ENCODE measurements around the gene MAP3K7. TPM values are rescaled to one million over a fixed set of nuclear protein-coding genes. Genes with fewer than 3 reads are reported as not detected.

The MAP3K7 gene
- polyA plus RNA-seq, 4 donors, result 7.3 to 28.6 (median 10.2) TPM

DNA sequence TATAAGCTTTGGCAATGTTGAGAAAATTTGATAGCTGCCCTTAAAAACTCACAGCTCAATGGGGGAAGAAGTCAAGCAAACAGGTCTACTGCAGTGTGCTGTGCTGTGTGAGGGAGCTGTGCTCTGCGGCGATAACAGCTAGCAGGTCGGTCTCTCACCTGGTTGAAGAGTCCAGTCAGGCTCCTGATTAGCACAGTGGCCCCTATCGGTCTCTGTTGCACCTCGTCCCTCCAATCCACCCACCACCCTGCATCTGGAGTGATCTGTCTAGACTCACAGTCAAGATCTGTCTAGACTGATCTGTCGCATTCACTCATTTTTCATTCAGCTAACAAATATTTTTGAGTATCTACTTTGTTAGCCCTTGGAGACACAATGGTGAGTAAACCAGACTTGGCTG, 94.1 kb downstream of the MAP3K7 start:
- Histone ChIP-seq H3K27me3 (ENCODE audit: control insufficient read depth in 3 of 3, insufficient read depth in 3 of 3, low read length in 3 of 3) (no peaks in the 10 kb centered on the region), H3K36me3 (ENCODE audit: control insufficient read depth in 3 of 3, insufficient read depth in 2 of 3, low read depth in 1 of 3, low read length in 3 of 3) (no peaks in the 10 kb centered on the region), H3K4me3 (ENCODE audit: low read depth in 1 of 3, low read length in 3 of 3) (no peak overlapping the region), H3K4me1 (ENCODE audit: control insufficient read depth in 3 of 3, insufficient read depth in 2 of 3, low read depth in 1 of 3, low read length in 2 of 3) (no peaks in the 10 kb centered on the region), H3K9me3 (ENCODE audit: control insufficient read depth in 2 of 2, insufficient read depth in 1 of 2, low read depth in 1 of 2, low read length in 1 of 2) (no peaks in the 10 kb centered on the region), H3K27ac (ENCODE audit: low read depth in 1 of 3, low read length in 2 of 3) (no peak overlapping the region)
- no peak for FAIRE-seq
- WGBS, 3 donors, result 87 to 94% (median 92%) methylated on average over 6 of the region's 6 CpGs
- DNase-seq, result no peak

DNA sequence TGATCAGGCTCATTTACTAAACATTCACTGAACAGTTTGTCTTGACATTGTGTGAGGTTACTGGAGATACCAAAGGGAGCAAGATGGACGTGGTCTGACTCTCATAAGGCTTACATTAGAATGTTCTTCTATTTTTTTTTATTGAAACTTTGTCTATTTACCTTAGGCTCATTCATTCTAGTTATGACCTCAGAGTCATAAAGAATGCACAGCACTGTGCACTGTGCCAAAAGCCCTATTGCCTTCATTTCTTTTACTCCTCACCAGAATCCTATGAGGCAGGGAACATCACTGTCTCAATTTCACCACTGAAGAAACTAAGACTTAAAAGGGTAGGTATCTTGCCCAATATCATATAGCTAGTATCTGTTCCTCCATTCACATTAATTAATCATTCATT, 94.5 kb downstream of the MAP3K7 start:
- no peak overlapping the region for H3K4me3 ChIP-seq (ENCODE audit: low read depth in 1 of 3, low read length in 3 of 3)
- 10 to 59% (median 52%) methylated on average over 1 of the region's 1 CpG for WGBS, 3 donors
- H3K4me1 ChIP-seq (ENCODE audit: control insufficient read depth in 3 of 3, insufficient read depth in 2 of 3, low read depth in 1 of 3, low read length in 2 of 3), result no peaks in the 10 kb centered on the region
- H3K36me3 ChIP-seq (ENCODE audit: control insufficient read depth in 3 of 3, insufficient read depth in 2 of 3, low read depth in 1 of 3, low read length in 3 of 3), result no peaks in the 10 kb centered on the region
- H3K27me3 ChIP-seq (ENCODE audit: control insufficient read depth in 3 of 3, insufficient read depth in 3 of 3, low read length in 3 of 3), result no peaks in the 10 kb centered on the region
- no peak for FAIRE-seq
- no peaks in the 10 kb centered on the region for H3K9me3 ChIP-seq (ENCODE audit: control insufficient read depth in 2 of 2, insufficient read depth in 1 of 2, low read depth in 1 of 2, low read length in 1 of 2)
- DNase-seq, result no peak
- no peak overlapping the region for H3K27ac ChIP-seq (ENCODE audit: low read depth in 1 of 3, low read length in 2 of 3)

DNA sequence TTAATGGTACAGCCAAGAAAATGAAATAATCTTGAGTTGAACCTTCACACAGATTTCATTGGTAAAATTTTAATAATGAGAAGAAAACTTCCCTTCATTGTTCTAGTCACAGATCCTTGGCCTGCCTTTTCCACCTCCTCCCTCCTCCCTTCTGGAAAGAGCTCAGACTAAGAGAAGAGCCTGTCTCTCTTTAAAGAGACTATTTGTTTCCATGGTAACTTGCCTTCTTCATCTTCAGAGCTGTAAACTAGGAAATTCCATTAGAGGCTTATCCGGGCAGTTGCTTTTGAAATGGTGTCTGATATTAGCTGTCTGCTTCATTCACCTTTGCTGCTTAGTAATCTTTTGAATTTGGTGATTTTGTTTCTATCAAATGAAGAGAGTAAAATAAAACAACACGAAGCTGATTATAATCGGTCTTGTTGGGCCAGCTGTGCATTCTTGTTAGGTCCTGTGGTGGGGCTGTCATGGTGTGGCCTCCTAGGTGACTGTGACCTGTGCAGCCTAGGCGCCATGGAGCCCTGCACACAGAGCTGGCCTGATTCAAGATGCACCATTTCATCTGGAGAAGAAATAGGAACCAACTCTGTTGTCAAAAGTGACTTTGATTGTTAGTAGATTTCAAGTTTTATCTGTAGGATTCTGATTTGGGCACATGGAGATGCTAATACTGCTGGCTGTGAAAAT, 96.7 kb downstream of the MAP3K7 start:
- DNase-seq (no peak), FAIRE-seq (no peak)
- Histone ChIP-seq H3K4me1 (ENCODE audit: control insufficient read depth in 3 of 3, insufficient read depth in 2 of 3, low read depth in 1 of 3, low read length in 2 of 3) (no peaks in the 10 kb centered on the region), H3K27ac (ENCODE audit: low read depth in 1 of 3, low read length in 2 of 3) (no peak overlapping the region), H3K27me3 (ENCODE audit: control insufficient read depth in 3 of 3, insufficient read depth in 3 of 3, low read length in 3 of 3) (no peaks in the 10 kb centered on the region), H3K4me3 (ENCODE audit: low read depth in 1 of 3, low read length in 3 of 3) (no peak overlapping the region), H3K9me3 (ENCODE audit: control insufficient read depth in 2 of 2, insufficient read depth in 1 of 2, low read depth in 1 of 2, low read length in 1 of 2) (peaks cover 0 to 3% of the 10 kb centered on the region in 2 donors), H3K36me3 (ENCODE audit: control insufficient read depth in 3 of 3, insufficient read depth in 2 of 3, low read depth in 1 of 3, low read length in 3 of 3) (no peaks in the 10 kb centered on the region)
- WGBS, 3 donors, result 60 to 69% (median 68%) methylated on average over 4 of the region's 4 CpGs

DNA sequence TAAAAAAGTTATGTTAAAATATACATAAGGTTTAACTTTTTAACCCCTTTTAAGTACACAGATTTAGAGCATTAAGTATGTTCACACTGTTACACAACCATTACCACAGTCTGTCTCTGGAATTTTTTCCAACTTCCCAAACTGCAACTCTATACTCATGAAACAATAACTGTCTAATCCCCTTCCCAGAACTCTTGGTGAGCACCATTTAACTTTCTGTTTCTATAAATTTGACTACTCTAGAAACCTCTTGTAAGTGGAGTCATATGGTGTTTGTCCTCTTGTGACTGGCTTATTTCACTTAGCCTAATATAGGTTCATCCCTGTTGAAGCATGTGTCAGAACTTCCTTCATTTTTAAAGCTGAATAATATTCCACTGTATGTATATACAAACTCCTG, 98.1 kb downstream of the MAP3K7 start:
- DNase-seq (no peak), FAIRE-seq (no peak)
- Histone ChIP-seq H3K27me3 (ENCODE audit: control insufficient read depth in 3 of 3, insufficient read depth in 3 of 3, low read length in 3 of 3) (no peaks in the 10 kb centered on the region), H3K27ac (ENCODE audit: low read depth in 1 of 3, low read length in 2 of 3) (no peak overlapping the region), H3K9me3 (ENCODE audit: control insufficient read depth in 2 of 2, insufficient read depth in 1 of 2, low read depth in 1 of 2, low read length in 1 of 2) (peaks cover 0 to 3% of the 10 kb centered on the region in 2 donors), H3K36me3 (ENCODE audit: control insufficient read depth in 3 of 3, insufficient read depth in 2 of 3, low read depth in 1 of 3, low read length in 3 of 3) (no peaks in the 10 kb centered on the region), H3K4me1 (ENCODE audit: control insufficient read depth in 3 of 3, insufficient read depth in 2 of 3, low read depth in 1 of 3, low read length in 2 of 3) (no peaks in the 10 kb centered on the region), H3K4me3 (ENCODE audit: low read depth in 1 of 3, low read length in 3 of 3) (no peak overlapping the region)

DNA sequence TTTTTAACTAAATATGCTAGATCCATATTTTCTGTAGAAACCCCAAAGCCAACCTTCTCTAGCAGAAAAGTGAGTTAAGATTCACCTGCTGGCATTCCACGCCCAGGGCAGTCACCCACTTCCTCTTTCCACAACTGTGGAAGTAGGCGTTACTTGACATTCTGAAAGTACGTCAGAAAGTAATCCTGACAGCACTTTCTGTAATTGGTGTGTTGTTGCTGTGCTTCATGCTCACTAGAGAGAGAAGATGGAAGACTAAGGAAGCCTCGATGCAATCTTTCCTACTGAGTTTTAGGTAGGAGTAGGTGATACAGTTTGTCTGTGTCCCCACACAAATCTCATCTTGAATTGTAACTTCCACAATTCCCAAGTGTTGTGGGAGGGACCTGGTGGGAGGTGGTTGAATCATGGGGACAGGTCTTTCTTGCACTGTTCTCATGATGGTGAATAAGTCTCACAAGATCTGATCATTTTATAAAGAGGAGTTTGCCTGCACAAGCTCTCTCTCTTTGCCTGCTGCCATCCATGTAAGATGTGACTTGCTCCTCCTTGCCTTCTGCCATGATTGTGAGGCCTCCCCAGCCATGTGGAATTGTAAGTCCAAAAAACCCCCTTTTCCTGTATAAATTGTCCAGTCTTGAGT, 101.1 kb downstream of the MAP3K7 start:
- no peak overlapping the region for H3K27ac ChIP-seq (ENCODE audit: low read depth in 1 of 3, low read length in 2 of 3)
- H3K27me3 ChIP-seq (ENCODE audit: control insufficient read depth in 3 of 3, insufficient read depth in 3 of 3, low read length in 3 of 3), result no peaks in the 10 kb centered on the region
- DNase-seq (no peak), FAIRE-seq (no peak)
- H3K9me3 ChIP-seq (ENCODE audit: control insufficient read depth in 2 of 2, insufficient read depth in 1 of 2, low read depth in 1 of 2, low read length in 1 of 2), result peaks cover 0 to 3% of the 10 kb centered on the region in 2 donors
- H3K4me1 ChIP-seq (ENCODE audit: control insufficient read depth in 3 of 3, insufficient read depth in 2 of 3, low read depth in 1 of 3, low read length in 2 of 3), result no peaks in the 10 kb centered on the region
- WGBS, 3 donors, result 70 to 79% (median 78%) methylated on average over 4 of the region's 4 CpGs
- no peak overlapping the region for H3K4me3 ChIP-seq (ENCODE audit: low read depth in 1 of 3, low read length in 3 of 3)
- H3K36me3 ChIP-seq (ENCODE audit: control insufficient read depth in 3 of 3, insufficient read depth in 2 of 3, low read depth in 1 of 3, low read length in 3 of 3), result no peaks in the 10 kb centered on the region

DNA sequence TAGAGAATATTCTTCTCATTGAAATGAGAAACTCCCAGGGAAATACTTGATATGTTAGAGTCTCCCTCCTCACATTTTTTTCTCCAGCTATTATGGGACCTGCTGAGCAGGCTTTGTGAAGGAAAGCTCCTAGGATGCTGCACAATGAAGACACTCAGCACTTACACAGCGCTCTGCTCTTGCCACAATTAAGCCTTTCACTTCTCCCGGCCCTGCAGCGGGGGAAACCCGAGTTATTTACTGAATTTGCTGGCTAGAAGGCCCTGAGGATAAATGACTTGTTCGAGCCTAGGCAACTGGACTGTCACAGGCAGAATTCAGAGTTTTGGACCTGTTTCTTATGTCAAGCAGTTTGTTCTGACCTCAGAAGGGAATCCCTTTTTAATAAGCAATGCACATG, 102.0 kb downstream of the MAP3K7 start:
- 54 to 64% (median 55%) methylated on average over 5 of the region's 5 CpGs for WGBS, 3 donors
- Histone ChIP-seq H3K27ac (ENCODE audit: low read depth in 1 of 3, low read length in 2 of 3) (no peak overlapping the region), H3K27me3 (ENCODE audit: control insufficient read depth in 3 of 3, insufficient read depth in 3 of 3, low read length in 3 of 3) (no peaks in the 10 kb centered on the region), H3K4me1 (ENCODE audit: control insufficient read depth in 3 of 3, insufficient read depth in 2 of 3, low read depth in 1 of 3, low read length in 2 of 3) (no peaks in the 10 kb centered on the region), H3K4me3 (ENCODE audit: low read depth in 1 of 3, low read length in 3 of 3) (no peak overlapping the region), H3K9me3 (ENCODE audit: control insufficient read depth in 2 of 2, insufficient read depth in 1 of 2, low read depth in 1 of 2, low read length in 1 of 2) (peaks cover 0 to 3% of the 10 kb centered on the region in 2 donors), H3K36me3 (ENCODE audit: control insufficient read depth in 3 of 3, insufficient read depth in 2 of 3, low read depth in 1 of 3, low read length in 3 of 3) (no peaks in the 10 kb centered on the region)
- no peak for FAIRE-seq
- no peak for DNase-seq

DNA sequence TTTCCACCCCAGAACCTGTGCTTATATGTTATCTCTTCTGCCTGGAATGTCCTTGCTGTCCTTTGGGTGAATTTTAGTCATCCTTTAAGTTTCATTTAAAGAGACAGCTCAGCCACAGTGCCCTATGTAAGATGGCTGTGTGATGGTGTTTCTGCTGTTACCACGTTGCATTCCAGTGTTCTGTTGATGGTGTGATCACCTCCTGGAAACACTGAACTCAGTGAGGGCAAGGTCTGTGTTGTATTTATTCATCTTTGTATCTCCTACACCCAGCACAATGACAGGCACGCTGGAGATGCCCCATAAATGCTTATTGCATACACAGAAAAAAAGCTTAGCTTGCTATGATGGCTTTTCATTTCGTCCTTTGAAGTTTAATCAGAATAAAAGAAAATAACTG, 102.5 kb downstream of the MAP3K7 start:
- Histone ChIP-seq H3K9me3 (ENCODE audit: control insufficient read depth in 2 of 2, insufficient read depth in 1 of 2, low read depth in 1 of 2, low read length in 1 of 2) (peaks cover 0 to 3% of the 10 kb centered on the region in 2 donors), H3K4me1 (ENCODE audit: control insufficient read depth in 3 of 3, insufficient read depth in 2 of 3, low read depth in 1 of 3, low read length in 2 of 3) (no peaks in the 10 kb centered on the region), H3K4me3 (ENCODE audit: low read depth in 1 of 3, low read length in 3 of 3) (no peak overlapping the region), H3K27ac (ENCODE audit: low read depth in 1 of 3, low read length in 2 of 3) (no peak overlapping the region), H3K36me3 (ENCODE audit: control insufficient read depth in 3 of 3, insufficient read depth in 2 of 3, low read depth in 1 of 3, low read length in 3 of 3) (no peaks in the 10 kb centered on the region), H3K27me3 (ENCODE audit: control insufficient read depth in 3 of 3, insufficient read depth in 3 of 3, low read length in 3 of 3) (no peaks in the 10 kb centered on the region)
- DNase-seq, result no peak
- WGBS, 3 donors, result 39 to 59% (median 58%) methylated on average over 3 of the region's 3 CpGs
- FAIRE-seq, result no peak

DNA sequence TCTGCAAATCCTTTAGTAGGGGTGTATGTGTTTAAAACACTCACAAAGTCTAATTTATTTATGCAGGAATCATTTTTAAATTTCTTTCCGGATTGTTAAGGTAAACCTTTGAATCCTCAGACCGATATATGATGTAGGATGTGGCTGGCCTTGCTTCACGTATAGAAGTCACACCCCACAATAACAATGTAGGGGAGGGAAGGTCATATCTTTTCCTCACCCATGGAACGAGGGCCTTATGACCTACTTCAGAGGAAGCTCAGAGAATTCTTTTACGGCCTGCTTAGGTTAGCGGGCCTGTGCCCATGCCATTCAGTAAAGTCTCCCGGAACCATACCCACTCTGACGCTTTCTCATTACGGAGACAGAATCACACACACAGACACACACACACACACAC, 102.9 kb downstream of the MAP3K7 start:
- H3K27me3 ChIP-seq (ENCODE audit: control insufficient read depth in 3 of 3, insufficient read depth in 3 of 3, low read length in 3 of 3), result no peaks in the 10 kb centered on the region
- no peak overlapping the region for H3K27ac ChIP-seq (ENCODE audit: low read depth in 1 of 3, low read length in 2 of 3)
- no peak for FAIRE-seq
- H3K9me3 ChIP-seq (ENCODE audit: control insufficient read depth in 2 of 2, insufficient read depth in 1 of 2, low read depth in 1 of 2, low read length in 1 of 2), result peaks cover 0 to 3% of the 10 kb centered on the region in 2 donors
- no peaks in the 10 kb centered on the region for H3K36me3 ChIP-seq (ENCODE audit: control insufficient read depth in 3 of 3, insufficient read depth in 2 of 3, low read depth in 1 of 3, low read length in 3 of 3)
- H3K4me1 ChIP-seq (ENCODE audit: control insufficient read depth in 3 of 3, insufficient read depth in 2 of 3, low read depth in 1 of 3, low read length in 2 of 3), result peaks cover 0 to 3% (median 2%) of the 10 kb centered on the region in 3 donors
- 67 to 88% (median 84%) methylated on average over 9 of the region's 9 CpGs for WGBS, 3 donors
- no peak for DNase-seq
- no peak overlapping the region for H3K4me3 ChIP-seq (ENCODE audit: low read depth in 1 of 3, low read length in 3 of 3)
